Omental fat pad (tissue), 4 donors: ENCODE measurements around the gene KDELR3. TPM values are rescaled to one million over a fixed set of nuclear protein-coding genes. Genes with fewer than 3 reads are reported as not detected.
A peak's percentile ranks its signal among the peaks of the same experiment; 100 is the strongest.

Source experiments
- ATAC-seq: fragments of 150-250 bp; one replicate; pipeline ENCODE4 v1.9.1; 2016; ENCODE audit warnings: mild to moderate bottlenecking, moderate library complexity; ENCODE audit not compliant: low FRiP score
- DNase-seq: peaks from one replicate; pipeline ENCODE4 v3.0.0-alpha.2; 2019; ENCODE audit warnings: low spot score
- total RNA-seq, 4 donors: library from RNA; depleted of rRNA; stranded (reverse); fragments of >200 nt; gene quantifications; one replicate each; pipeline ENCODE4 v1.1.0, GENCODE V29; 2016
- TF ChIP-seq, protein P1 (sequence below), 3 donors: fragments of 450-650 bp; IDR thresholded peaks; one replicate each; pipeline ENCODE4 v1.5.1; 2016 to 2017; ENCODE audit warnings: antibody characterized with exemption in 3 of 3, mild to moderate bottlenecking in 3 of 3, moderate library complexity in 2 of 3

KDELR3 gene
- total RNA-seq: 10 to 100 TPM; 10.2 to 30.6 (median 15.1) TPM

DNA sequence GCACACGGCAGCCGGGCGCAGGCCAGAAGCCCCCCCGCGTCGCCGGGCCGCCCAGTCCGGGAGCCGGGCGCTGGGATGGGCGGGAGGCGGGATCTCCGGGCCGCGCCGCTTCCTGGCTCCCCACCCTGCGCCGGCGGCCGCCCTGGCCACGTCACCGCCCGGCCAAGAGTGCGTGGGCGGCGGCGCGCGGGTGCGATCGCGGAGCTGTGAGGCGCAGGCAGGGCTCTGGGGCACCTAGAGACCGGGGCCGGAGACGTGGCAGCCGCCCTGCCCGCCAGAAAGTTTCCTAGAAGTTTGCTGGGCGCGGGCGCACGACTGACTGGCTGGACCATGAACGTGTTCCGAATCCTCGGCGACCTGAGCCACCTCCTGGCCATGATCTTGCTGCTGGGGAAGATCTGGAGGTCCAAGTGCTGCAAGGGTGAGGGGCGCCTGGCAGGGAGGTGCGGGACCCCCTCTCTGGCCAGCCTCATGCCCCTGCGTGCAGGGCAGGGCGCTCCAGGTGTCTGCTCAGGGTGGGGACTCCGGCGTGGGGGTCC, at the start of gene KDELR3:
Gene KDELR3, plus strand, starts transcription at position 193 of the 539 bp plus-strand sequence. Its CDS starts 138 bp downstream, at position 331.
- DNase-seq (peak; percentile 55), ATAC-seq (peak; percentile 88)
- TF ChIP-seq, protein P1, sequence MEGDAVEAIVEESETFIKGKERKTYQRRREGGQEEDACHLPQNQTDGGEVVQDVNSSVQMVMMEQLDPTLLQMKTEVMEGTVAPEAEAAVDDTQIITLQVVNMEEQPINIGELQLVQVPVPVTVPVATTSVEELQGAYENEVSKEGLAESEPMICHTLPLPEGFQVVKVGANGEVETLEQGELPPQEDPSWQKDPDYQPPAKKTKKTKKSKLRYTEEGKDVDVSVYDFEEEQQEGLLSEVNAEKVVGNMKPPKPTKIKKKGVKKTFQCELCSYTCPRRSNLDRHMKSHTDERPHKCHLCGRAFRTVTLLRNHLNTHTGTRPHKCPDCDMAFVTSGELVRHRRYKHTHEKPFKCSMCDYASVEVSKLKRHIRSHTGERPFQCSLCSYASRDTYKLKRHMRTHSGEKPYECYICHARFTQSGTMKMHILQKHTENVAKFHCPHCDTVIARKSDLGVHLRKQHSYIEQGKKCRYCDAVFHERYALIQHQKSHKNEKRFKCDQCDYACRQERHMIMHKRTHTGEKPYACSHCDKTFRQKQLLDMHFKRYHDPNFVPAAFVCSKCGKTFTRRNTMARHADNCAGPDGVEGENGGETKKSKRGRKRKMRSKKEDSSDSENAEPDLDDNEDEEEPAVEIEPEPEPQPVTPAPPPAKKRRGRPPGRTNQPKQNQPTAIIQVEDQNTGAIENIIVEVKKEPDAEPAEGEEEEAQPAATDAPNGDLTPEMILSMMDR (IDR thresholded peaks at IDR 0.05): no peak

DNA sequence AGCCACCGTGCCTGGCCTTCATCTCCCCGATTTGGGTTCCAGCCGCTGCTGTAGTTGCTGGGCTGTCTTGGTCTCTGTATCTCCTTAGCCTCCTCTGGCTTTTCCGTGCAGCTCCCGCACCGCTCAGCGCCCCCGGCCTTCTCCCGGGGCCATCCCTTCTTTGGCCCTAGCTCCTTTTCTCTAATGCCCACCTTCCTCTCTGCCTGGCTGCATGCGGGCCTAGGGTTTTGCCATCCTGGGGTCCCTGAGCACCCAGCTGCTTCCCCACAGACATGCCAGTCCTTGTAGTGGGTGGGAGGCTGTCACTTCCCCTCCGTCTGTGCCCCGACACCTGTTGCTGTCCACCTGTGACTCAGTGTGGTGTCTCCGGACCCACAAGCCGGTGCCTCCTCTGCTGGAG, 49.3 kb upstream of the KDELR3 start:
- no peak for DNase-seq
- ATAC-seq: no peak
- TF ChIP-seq, protein P1 (IDR thresholded peaks at IDR 0.05): no peak

DNA sequence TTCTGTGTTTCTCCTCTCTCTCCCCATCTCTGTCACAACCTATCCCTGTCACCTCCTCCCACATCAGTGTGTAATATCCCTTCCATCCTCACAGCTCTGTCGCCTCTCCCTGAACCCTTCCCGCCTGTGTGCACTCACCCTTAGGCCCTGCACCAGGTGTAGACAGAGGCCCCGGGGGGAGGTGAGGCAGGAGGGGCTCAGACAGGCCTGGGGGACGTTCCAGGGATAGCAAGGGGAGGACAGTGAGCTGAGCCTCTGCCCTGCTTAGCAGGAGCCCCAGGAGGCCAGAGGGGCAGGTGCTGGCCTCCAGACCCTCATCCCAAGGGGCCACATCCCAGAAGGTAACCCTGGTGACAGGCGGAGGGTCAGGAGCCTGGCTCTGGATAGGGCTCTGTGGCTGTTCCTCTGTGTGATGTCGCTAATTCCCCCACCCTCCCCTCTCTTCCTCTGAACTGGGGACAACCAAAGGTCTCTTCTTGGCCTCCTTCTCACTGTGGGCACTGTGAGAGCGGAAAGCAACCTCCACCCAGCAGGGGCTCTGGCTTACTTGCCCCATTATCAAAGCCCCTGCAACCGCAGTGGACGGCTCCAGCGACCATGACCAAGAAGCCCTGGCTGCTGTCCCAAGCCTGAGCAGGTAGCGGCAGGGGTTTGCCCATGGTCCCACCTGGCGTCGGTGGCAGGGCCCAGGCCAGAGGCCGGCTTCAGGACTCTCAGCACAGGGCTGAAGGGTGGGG, 48.6 kb upstream of the KDELR3 start:
- ATAC-seq (no peak), DNase-seq (no peak)
- TF ChIP-seq, protein P1 (IDR thresholded peaks at IDR 0.05): no peak

DNA sequence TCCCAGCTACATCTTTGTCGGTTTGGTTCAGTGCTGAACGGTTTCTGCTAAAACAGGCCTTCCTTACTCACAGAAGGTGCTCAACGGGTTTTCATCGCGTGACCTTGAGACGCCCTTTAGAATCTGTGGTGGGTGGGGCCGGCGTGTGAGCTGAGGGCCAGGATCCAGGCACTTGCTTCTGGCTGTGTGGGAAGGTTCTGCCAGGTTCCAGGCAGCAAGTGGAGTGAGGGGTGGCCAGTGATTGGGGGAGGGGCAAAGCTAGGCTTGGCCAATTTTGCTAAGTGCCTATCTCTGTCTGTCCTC, 48.1 kb upstream of the KDELR3 start:
- TF ChIP-seq, protein P1 (IDR thresholded peaks at IDR 0.05): no peak
- no peak for ATAC-seq
- no peak for DNase-seq

DNA sequence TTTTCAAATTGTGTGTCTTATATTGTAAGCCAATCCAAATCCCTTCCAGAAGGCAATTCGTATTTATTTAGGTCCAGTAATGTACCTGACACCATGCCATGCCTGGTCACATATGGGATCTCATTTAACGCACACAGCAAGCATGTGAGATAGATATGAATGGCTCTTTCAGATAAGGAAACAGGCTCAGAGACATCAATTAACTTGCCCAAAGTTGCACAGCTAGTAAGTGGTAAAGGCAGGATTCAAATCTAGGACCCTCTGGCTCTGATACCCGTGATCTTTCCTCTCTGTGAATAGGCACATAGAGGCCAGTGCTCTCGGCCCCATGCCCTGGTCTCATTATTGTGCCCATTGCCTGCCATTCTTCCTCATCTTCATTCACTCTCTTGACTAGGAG, 47.2 kb upstream of the KDELR3 start:
- DNase-seq (no peak), ATAC-seq (no peak)
- TF ChIP-seq, protein P1 (IDR thresholded peaks at IDR 0.05): no peak

DNA sequence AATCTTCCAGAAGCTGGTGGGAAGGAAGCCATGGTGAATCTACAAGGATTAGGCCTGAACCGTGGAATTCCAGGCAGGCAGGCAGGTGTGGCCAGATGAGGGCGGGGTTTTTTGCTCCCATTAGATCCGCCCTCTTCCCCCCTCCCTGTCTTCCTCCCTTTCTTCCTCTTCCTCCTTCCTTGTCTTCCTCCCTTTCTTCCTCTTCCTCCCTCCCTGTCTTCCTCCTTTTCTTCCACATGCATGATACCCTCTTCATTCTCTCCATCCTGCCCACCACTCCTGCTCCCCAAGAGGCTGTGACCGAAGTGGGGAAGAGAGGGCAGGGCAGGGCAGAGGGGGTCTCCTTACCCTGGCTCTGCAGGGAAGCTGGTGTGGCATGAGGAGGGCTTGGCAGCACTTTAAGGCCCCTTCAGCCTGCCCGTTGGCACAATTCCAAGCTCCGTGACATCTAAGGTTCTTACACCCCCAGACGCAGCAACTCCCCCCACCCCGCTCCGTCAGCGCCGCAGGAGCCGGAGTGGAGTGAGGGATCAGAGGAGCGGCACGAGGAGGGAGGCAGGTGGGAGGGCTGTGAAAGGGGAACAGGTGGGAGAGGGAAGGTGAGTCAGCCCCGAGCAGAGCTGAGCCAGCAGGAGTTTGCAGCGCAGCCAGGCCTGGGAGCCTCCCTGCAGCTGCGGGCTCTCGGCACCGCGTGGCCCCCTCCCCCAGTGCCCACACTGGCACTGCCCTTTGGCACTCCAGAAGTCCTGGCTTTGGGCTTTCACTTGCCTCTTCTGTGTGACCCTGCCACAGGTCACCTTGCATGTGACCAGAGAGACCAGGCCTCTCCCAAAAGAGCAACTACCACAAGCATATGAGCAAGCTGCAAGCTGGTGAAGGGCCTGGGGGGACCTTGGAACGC, 45.0 kb upstream of the KDELR3 start:
- TF ChIP-seq, protein P1 (IDR thresholded peaks at IDR 0.05): no peak
- peak; percentile 90 for ATAC-seq
- no peak for DNase-seq
